NCI-H146 treated with DMSO at 0.1 percent for 48 hours (cell line): ENCODE measurements around the gene GNPTAB.

ENCODE experiments used
- DNase-seq: peaks from one replicate; lab custom pipeline; 2025; ENCODE audit not compliant: unreplicated experiment; lab: John Stamatoyannopoulos, UW

The GNPTAB gene

DNA sequence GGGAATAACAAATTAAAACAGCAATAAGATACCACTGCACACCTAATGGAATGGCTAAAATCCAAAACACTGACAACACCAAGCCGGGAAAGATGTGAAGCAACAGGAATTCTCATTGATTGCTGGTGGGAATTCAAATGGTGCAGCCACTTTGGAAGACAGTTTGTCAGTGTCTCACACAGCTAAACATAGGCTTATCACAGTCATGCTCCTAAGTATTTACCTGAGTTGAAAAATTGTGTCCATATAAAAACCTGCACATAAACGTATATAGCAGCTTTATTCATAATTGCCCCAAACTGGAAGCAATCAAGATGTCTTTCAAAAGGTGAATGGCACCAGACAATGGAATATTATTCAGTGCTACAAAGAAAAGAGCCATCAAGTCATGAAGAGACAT, 21.6 kb downstream of the GNPTAB start:
- no peak for DNase-seq

DNA sequence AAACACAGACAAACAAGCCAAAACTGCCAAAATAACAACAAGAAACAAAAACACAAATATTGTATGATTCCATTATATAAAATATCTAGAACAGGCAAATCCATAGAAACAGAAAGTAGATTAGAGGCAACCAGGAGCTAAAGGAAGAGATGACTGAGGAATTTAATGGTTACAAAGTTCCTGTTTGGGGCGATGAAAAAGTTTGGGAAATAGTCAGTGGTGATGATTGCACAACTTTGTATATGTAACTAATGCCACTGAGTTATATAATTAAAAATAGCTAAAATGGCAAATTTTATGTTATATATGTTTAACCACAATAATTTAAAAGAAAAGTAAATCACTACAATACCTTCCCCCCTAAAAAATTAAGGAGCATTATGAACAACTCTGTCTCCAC, 24.5 kb downstream of the GNPTAB start:
- no peak for DNase-seq

DNA sequence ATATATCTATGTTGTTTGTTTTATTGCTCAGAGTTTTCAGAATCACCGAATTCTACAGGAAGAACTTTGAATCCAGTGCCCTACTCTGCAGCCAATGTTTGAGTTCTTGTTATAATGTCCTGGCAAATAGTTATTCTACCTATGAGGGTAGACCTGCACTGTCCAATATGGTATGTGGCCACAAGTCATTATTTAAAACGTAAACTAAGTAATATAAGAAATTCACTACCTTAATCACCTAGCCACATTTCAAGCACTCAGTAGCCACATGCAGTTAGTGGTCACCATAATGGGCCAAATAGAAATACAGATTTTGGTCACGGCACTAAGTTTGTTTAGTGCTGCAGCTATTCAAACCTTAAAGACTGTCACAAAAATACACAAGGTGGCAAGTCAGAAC, 26.4 kb downstream of the GNPTAB start:
- no peak for DNase-seq

DNA sequence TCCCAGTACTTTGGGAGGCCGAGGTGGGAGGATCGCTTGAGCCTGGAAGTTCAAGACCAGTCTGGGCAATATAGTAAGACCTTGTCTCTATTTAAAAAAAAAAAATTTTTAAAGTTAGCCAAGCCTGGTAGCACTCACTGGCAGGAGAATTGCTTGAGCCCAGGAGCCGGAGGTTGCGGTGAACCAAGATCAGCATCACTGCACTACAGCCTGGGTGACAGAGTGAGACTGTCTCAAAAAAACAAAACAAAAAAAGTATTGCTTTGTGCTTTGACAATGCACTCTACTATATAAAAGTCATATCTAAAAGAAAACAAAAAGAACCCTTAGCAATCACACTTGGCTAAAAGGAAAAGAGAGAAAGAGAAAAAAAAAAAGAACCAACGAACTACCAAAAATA, 26.8 kb downstream of the GNPTAB start:
- DNase-seq, result no peak

DNA sequence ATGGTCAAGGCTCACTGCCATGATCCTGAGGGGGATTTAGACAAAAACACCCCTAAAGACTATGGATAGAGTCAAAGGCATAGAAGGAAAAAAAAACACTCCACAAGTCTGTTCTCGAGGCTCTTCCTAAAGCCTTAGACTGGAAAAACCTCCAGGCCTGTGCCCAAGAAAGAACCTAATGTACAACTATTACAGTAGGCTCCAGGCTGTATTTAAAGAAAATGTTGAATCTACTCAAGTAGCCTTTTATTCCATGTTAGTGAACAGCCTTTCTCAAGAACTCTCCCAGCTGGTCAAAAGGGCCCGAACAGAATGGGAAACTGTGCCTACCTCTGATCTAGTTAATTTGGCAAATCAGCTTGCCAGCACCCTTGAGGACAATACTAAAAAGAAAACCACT, 28.3 kb downstream of the GNPTAB start:
- DNase-seq, result no peak

DNA sequence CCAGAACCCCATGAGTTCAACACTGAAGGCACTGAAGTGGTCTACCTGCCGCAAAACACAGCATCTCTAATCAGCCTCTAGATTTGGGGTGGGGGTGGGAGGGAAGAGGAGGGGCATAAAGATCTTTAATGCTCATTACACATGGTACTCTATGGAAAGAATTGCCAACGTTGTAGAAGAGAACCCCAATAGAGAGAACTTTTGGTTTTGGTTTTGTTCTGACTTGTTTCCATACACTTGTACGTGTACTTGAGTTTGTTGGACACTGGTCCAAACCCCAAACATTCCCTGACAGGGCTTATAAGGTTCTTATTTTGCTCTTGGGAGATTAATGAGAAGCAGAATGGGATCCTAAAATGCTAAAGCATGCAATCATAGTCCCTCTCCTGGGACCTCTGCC, 31.0 kb downstream of the GNPTAB start:
- no peak for DNase-seq

DNA sequence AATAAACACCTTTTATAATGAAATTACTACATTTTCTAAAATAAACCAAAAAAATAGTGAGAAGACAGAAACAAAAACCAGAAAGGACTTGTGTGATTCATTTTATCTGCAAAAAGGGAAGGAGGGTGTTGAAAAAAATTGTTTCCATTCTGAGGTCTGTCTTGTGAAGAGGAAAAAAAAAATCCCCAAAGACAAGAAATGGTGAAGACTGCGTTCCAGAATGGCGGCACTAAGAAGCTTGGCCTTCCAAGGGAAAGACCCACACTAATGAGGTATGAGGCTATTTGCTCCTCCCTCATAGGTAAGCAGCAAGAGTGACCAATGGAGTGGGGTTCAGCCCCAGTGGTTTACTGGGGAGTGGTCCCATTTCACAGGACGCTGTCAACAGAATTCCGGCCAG, 35.0 kb downstream of the GNPTAB start:
- DNase-seq, result no peak

DNA sequence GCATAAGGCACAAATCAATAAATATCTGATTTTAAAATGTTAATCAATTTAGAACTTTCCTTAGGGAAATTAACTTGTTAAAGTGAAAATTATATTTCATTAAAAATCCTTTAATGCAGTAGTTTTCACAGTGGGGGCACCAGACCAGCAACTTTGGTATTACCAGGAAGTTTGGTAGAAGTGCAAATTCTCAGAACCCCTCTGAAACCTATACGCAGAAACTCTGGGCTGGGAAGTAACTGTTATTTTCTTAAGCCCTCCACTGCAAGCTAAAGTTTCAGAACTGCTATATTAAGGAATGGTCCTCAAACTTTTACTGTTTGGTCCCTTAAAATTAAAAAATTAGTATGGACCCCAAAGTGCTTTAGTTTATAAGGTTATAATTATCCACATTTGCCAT, 35.7 kb downstream of the GNPTAB start:
- DNase-seq, result no peak

DNA sequence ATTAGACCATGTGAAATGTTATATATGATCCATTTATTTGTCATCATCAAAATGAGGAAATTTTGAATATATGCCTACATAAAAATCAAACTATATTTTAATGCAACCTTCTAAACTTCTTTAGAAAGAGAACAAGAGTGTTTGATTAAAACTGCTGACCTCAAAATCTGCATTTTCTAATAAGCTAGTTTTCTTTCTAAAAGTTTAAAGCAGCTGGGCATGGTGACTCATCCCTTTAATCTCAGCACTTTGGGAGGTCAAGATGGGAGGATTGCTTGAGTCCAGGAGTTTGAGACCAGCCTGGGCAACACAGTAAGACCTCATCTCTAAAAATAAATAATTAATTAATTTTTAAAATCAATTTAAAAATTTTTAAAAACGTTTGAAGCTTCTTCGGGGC, 36.2 kb downstream of the GNPTAB start:
- no peak for DNase-seq

DNA sequence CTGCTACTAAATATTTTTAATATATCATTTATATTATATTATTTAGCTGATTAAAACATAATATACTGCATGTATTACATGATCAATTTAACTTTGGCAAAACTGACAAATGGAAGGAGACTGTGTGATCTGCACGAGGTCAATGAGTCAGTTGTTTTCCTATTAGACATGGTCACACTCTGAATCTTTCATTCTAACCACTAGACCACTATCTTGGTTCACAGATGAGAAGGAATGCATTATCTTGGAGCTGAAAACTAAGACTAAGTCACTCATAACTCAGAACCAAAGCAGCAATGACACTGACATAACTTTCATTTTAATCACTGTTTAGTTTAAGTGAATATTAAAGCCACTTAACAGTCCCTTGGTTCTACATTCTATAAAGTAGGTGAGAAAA, 37.4 kb downstream of the GNPTAB start:
- no peak for DNase-seq

DNA sequence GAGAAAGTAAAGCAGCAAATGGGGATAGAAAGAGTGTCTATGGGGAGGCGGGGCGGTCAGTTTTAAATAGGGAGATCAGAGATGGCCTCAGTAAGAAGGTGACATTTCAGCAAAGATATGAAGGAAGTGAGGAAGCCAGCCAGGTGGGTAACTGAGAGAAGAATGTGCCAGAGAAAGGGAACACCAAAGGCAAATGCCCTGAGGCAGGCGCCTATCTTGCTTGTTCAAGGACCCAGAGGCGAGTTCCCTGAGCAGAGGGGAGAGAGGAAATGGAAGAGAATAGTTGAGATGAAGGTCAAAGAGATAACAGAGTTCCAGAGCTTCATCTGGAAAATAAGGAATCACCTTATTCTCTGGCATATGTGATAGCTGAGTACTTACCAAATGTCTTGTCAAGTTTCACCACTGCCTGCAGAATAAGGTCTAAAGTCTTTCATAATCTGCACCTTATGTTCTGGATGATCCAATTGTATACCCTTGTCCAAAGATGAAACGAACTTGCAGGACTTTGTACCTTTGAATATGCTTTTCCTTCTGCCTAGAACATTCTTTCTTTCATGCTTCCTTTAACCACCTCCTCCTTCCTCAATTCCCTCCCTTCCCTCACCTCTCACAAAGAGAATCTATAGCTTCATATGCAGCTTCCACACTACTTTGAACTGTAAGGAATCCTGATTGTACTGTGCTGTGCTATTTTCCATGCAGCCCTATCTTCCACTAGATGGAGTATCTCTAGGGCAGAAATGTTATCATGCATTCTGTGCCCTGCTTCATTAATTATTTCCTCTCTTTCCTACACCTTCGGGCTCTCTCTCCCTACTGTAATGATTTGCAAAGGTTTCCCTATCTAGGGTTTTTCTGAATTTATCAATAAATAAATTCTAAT, 38.5 kb downstream of the GNPTAB start:
- DNase-seq, result no peak

DNA sequence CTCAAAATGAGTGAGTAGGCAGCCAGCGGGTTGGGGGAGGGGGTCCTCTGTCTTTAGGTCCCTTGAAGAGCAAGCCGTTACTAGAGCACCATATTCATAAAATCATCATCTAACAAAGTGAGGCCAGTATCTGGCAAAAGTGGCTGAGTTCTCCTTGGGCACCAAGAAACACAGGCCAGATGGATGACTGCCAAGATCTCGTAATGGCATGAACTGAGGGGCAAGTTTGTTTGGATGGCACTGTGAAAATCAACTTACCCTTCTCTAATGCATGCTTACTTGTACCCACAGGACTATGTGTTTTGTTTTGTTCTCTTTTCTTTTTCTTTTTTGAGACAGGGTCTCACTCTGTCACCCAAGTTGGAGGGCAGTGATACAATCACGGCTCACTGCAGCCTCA, 41.6 kb downstream of the GNPTAB start:
- no peak for DNase-seq

DNA sequence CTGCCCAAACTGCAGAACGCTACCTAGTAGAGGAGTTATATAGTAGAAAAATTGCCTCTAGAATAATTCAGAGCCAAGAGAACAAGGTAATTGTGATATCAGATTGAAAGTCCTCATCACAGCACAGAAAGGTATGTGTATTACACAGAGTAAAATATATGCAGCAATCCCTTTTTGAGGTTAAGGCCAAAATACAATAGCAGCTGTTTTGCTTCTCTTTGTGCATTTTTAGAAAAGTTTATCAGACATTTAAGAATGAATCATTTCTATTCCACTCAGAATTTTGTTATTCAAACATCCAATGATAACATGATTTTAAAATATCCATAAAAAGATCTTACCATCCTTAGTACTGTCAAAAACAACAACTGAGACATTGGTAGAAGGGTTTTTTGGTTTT, 45.1 kb downstream of the GNPTAB start:
- DNase-seq, result no peak

DNA sequence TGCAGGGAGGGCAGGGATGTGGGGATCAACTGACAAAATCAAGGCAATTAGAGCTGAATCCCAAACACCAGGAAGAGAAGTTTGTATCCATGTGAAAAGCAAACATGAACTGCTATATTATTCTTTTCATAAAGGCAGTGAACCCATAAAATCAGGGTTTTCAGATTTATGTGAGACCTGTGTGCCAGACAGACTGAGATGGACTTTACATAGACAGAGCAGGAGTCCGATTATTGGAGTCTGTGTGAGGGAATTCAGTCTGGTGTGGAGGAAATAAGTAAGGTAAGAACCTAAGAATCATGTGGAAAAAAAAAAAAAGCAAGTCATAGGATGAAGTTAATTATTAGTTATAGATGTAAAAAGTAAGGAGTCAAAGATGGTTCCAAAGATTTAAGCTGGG, 46.4 kb downstream of the GNPTAB start:
- no peak for DNase-seq

DNA sequence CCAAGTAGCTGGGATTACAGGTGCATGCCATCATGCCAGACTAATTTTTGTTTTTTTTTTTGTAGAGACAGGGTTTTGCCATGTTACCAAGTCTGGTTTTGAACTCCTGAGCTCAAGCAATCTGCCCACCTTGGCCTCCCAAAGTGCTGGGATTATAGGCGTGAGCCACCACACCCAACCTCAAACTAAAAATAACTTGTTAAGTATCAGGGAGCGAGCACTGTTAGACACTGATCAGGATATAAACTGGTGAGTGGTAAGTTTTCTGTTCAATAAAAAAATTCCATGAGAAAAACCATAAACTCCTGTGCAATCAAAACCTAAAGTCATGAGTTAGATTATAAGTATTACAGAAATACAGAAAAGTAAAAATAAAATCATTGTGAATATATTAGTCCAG, 46.9 kb downstream of the GNPTAB start:
- no peak for DNase-seq

DNA sequence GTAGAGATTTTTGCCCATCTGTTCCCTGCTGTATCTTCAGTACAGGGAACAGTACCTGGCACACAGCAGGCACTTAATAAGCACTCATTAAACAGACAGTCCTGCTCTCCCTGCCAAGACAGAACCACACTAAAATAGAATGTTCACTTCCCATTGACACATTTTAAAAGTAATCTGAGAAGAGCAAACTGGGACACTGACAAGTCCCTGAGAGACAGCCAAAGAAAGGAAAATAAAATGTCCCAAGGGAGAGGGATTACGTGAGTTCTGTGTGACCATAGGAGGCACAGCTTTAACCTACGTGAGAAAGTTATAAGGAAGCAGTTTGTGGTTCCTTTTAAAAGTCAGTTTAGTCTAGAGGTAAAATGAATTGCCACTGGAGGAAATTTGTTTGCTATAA, 47.6 kb downstream of the GNPTAB start:
- DNase-seq, result no peak

DNA sequence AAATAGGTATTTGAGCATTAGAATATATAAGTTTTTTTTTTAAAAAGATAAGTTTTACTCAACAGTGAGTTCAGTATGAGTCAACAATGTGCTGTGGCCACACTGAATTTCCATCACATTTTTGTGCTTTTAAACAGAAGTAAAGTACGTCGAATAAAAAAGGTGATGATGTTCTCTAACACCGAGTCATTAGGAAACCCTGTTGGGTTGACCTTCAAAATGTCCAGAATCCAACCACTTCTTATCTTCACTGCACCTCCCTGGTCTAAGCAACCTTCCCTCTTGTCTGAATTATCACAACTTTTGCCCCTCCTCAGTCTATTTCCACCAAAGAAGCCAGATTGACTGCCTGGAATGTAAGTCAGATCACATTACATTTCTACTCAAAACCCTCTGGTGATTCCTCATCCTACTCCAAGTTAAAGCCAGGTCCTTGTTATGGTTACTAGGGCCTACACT, 48.5 kb downstream of the GNPTAB start:
- DNase-seq, result no peak

DNA sequence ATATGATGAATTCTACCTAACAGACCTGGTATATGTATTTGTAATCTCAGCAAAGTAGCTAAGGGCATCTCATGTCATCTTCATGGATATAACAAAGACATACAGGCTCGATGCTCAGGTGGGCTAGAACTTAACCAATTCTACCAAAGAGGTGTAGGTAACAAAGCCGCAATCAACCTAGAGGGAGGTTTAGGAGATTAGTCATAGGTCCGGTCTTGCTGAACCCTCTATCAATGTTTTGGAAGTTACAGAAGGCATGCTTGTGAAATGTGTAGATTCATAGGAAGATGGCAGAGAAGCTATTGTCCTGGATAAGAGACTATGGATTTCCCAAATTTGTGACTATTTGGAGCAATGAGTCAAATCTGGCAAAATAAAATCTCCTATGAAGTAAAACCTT, 48.9 kb downstream of the GNPTAB start:
- no peak for DNase-seq

DNA sequence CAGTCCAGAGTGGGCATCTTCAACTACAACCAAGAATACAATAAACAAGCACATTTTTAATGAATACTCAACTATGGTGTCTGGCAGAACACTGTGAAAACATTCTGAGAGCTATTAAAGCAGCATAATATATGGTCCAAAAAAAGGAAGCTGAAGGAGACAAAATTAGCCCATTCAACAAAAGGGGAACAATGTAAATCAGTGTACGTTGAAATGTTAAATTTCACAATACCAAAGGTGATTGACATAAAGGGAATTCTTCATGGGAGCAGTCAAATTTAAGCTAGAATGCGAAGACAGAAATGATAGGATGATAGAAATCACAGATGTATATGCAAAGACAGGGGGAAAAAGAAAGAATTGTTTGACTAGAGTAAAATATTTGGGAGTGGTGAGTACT, 50.2 kb downstream of the GNPTAB start:
- no peak for DNase-seq

DNA sequence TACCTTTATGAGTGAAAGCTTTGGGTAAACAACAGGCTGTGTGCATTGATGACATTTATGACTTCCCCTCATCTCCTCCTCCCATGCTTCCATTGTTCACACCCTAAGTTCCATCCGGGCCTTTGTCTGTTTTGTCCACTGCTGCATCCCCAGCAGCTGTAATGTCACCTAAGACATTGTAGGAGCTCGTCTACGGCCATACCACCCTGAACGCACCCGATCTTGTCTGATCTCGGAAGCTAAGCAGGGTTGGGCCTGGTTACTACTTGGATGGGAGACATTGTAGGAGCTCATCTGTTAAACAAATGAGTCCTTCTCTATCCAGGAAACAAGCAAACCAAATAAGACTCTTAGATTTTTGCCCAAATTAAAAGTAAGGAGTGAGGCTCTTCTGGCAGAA, 51.1 kb downstream of the GNPTAB start:
- DNase-seq, result peak; percentile 69

DNA sequence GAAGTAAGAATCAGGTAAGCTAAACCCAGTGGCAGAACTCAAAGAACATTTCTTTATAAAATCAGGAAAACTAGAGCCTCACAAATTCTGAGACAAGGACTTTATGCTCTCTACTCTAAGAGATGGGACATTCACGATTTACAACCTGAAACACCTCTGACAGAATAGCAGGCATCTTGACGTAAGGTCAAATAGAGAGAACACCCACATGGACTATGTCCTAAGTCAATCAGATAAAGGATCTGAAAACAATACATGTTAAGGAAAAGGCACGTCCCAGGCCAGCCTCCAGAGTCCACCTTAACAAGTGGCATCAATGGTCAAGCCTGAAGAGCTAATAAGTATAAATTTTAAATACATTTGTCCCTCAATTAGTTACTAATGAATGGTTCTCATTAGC, 51.6 kb downstream of the GNPTAB start:
- DNase-seq, result no peak

DNA sequence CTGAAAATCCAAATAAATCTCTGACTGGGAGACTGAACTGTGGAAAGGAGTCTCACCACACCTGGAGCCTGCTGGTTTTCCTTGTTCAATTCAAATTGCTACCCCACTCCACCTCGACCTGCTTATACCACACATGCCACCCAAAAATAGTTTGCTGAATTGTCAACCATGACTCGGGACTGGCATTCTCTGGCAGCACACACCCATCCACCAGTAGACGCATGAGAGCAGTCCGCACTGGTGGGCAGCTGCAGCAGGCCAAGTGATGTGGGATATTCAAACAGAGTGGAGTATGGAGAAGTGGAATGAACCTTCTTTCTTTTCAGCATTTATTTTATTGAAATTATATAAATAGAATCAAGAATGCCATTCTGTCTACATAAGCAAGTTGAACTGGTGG, 52.8 kb downstream of the GNPTAB start:
- DNase-seq, result no peak

DNA sequence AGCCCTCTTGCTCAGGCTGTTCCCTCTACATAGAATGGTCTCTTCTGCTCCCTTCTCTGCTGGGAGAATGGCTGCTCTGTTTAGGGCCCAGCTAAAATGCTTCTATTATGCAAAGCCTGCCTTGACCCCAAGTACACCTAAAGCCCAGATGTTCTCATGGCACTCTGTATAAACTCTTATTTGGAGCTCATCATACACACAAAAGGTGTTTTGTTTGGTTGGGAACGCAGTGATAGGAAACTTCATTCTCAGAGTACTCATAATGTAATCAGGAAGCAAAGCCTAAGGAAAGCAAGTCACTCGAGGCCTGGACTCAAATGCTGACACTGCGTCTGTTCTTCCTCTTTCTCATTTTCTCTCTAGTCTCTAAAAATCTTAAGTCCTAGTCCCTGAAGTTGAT, 53.3 kb downstream of the GNPTAB start:
- DNase-seq, result no peak
